Right cardiac atrium (tissue), 5 donors: ENCODE results near the gene SERPINF2. TPM values are rescaled to one million over a fixed set of nuclear protein-coding genes. Genes with fewer than 3 reads are reported as not detected.
"Not testable (repeated sequence)": the region's sequence is repeated elsewhere in the genome, so short reads cannot be mapped to it uniquely, and the experiment has no call there.

Experiments
- ATAC-seq, 2 donors: fragments of 200-7000 bp; cut with Tn5 transposase; one replicate each; pipeline versions ENCODE4 v1.8.0 to v1.9.1; 2020; ENCODE audit warnings: moderate library complexity in 2 of 2, mild to moderate bottlenecking in 1 of 2
- DNase-seq, 3 donors: peaks; one replicate each; pipeline ENCODE4 v3.0.0-alpha.2; 2020
- H3K27ac ChIP-seq: one replicate; pipeline ENCODE4 v1.5.1; 2013; ENCODE audit warnings: mild to moderate bottlenecking, low read length, control low read depth, moderate library complexity
- H3K27me3 ChIP-seq: one replicate; pipeline ENCODE4 v1.6.1; 2013; ENCODE audit not compliant: control insufficient read depth, insufficient read depth
- H3K4me1 ChIP-seq: one replicate; pipeline ENCODE4 v1.6.1; 2013; ENCODE audit warnings: low read length; ENCODE audit not compliant: control insufficient read depth, insufficient read depth
- H3K4me3 ChIP-seq: one replicate; pipeline ENCODE4 v1.5.1; 2013; ENCODE audit warnings: low read length, control low read depth
- H3K9me3 ChIP-seq: one replicate; pipeline ENCODE4 v1.6.1; 2013; ENCODE audit warnings: low read length; ENCODE audit not compliant: control insufficient read depth
- WGBS: extraction: QIAGEN DNeasy Blood & Tissue Kit; methylation state at CpG from one replicate; pipeline ENCODE4 v1.1.7; 2013; 5-methylcytosine and 5-hydroxymethylcytosine counted together
- intact Hi-C, 4 donors: fragments of 100-400 bp; cut with DNase I; formaldehyde crosslinking; loops; one replicate each; pipeline versions ENCODE4 v1.11.0 to v1.14.0; 2022 to 2023
- polyA plus RNA-seq: library from polyadenylated mRNA; stranded (reverse); fragments of 200-250 nt; gene quantifications from one replicate; pipeline ENCODE4 v1.2.3, GENCODE V29; 2013
- total RNA-seq, 4 donors: library from RNA; stranded (reverse); fragmentation: NEBNext Ultra II Directional; extraction: Animal tissue kit (Norgen Biotek cat#: 25700); gene quantifications; one replicate each; pipeline ENCODE4 v1.2.1, GENCODE V29; 2021
- donor health status: healthy with polysubstance abuse.
- donor health status: DM: no; HTN: yes; CAD: no.
- donor health status: DM: no; HTN: no; CAD: no.
- donor health status: DM: no; HTN: yes; CAD: no; lungs with severe emphysema.
- donor health status: DM: yes; HTN: yes; CAD: no.

Gene SERPINF2
- total and polyA plus RNA-seq, 5 donors = 0.45 to 2.1 (median 1.1) TPM

DNA sequence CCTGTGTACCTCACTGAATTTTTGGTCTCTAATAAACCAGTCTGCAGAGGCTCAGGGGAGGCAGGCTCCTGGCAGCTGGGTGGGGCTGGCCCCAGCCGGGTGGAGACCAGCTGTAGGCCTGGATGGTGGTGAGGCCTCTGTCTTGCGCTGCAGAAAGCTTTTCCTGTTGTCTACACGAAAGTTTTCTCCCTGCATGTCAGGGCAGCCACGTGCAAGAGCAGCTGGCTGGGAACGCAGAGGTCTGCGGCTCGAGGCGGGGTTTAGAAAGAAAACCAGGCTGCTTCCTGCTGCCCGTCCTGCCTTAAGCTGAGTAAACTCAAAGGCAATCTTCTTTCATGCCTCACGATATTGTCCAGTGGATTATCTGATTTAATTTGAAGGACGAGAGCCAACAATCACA, 21.6 kb downstream of the SERPINF2 start:
- peak overlapping the region; percentile 38 for H3K27ac ChIP-seq
- WGBS = 22% methylated on average over 11 of the region's 11 CpGs
- no peak overlapping the region for H3K4me3 ChIP-seq
- intact Hi-C loops = no loop called here
- H3K9me3 ChIP-seq = no peaks in the 10 kb centered on the region
- H3K27me3 ChIP-seq = no peaks in the 10 kb centered on the region
- DNase-seq = peak; percentile 82 to 89 (median 88)
- peak; percentile 67 to 85 for ATAC-seq
- peaks cover 3% of the 10 kb centered on the region for H3K4me1 ChIP-seq

DNA sequence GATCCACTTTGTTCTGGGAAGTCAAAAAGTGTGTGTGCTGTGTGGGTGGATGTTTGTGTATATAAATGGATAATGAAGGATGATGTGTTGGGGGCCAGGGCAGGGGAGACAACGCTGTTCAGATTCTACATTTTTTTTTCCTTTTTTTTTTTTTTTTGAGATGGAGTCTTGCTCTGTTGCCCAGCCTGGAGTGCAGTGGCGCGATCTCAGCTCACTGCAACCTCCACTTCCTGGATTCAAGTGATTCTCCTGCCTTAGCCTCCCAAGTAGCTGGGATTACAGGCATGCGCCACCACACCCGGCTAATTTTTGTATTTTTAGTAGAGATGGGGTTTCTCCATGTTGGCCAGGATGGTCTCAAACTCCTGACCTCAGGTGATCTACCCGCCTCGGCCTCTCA, 22.0 kb downstream of the SERPINF2 start:
- intact Hi-C loops, H3K4me3 ChIP-seq, ATAC-seq: not testable (repeated sequence)

DNA sequence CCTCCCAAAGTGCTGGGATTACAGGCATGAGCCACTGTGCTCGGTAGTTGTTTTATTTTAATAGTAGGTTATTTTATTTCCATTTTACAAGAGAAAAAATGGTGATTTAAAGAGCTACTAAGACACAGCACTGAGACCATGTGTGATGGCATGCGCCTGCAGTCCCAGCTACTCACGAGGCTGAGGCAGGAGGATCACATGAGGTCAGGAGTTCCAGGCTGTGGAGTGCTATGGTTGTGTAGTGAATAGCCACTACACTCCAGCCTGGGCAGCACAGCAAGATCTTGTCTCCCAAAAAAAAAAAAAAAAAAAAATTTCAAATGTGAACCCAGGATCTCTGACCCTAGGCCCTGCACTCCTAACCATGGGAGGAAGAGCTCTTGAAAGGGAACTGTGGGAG, 22.9 kb downstream of the SERPINF2 start:
- WGBS = 90% methylated on average over 3 of the region's 3 CpGs
- Histone ChIP-seq H3K9me3 (no peaks in the 10 kb centered on the region), H3K27me3 (no peaks in the 10 kb centered on the region), H3K27ac (no peak overlapping the region), H3K4me3 (no peak overlapping the region), H3K4me1 (peaks cover 3% of the 10 kb centered on the region)
- intact Hi-C loops = no loop called here
- DNase-seq = no peak
- ATAC-seq = no peak

More for the DNA sequence above, 22.0 kb downstream of the SERPINF2 start:
- H3K4me1 ChIP-seq, H3K9me3 ChIP-seq, DNase-seq, H3K27me3 ChIP-seq: not testable (repeated sequence)
- H3K27ac ChIP-seq = peak overlapping the region; percentile 38
- 84% methylated on average over 7 of the region's 7 CpGs for WGBS

DNA sequence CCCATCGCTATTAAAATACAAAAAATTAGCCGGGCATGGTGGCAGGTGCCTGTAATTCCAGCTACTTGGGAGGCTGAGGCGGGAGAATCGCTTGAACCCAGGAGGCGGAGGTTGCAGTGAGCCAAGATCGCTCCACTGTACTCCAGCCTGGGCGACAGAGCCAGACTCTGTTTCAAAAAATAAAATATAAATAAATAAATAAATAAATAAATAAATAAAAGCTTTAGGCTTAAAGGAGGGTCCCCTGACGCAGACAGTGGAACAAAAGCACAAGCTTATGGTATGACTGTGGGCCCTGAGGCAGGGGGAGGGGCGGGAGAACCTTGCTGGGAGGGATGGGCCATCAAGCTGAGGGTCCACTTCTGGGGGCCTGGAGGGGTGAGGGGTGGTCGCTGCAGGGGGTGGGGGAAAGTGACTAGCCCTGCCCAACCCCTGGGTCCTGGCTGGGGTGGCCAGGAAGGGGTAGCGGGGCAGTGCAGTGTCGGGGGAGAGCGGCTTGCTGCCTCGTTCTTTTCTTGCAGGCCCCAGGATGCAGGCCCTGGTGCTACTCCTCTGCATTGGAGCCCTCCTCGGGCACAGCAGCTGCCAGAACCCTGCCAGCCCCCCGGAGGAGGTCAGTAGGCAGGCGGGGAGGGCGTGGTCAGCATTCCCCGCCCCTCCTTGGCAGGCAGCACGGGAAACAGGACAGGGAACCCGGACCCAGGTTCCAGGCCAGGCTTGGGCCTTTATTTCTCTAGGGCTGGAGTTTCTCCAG, 23.9 kb downstream of the SERPINF2 start:
- H3K27me3 ChIP-seq = no peaks in the 10 kb centered on the region
- no peaks in the 10 kb centered on the region for H3K9me3 ChIP-seq
- no peak overlapping the region for H3K4me3 ChIP-seq
- intact Hi-C loops = no loop called here
- DNase-seq (peak; percentile 73 to 90 (median 87)), ATAC-seq (peak in 1 of 2 donors; percentile 14)
- peaks cover 3% of the 10 kb centered on the region for H3K4me1 ChIP-seq
- H3K27ac ChIP-seq = no peak overlapping the region
- WGBS = 69% methylated on average over 21 of the region's 21 CpGs

DNA sequence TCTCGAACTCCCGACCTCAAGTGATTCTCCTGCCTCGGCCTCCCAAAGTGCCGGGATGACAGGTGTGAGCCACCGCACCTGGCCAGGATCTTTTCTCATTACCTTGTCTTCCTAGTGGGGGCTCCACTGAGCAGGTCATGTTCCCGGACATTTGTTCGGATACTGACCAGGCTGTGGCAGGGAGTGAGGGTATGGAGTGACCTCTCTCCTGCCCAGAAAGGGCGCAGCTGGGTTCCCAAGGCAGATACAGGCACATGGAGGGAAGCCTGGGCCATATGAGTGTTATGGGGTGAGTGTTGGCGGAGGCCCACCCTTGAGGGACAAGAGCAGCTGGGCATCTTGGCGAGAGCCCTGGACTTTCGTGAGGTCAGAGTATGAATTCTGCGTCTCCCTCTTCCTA, 24.7 kb downstream of the SERPINF2 start:
- no peaks in the 10 kb centered on the region for H3K9me3 ChIP-seq
- no peaks in the 10 kb centered on the region for H3K27me3 ChIP-seq
- ATAC-seq (no peak), DNase-seq (no peak)
- intact Hi-C loops = no loop called here
- 89% methylated on average over 12 of the region's 12 CpGs for WGBS
- H3K4me3 ChIP-seq = no peak overlapping the region
- no peak overlapping the region for H3K27ac ChIP-seq
- H3K4me1 ChIP-seq = peaks cover 3% of the 10 kb centered on the region

DNA sequence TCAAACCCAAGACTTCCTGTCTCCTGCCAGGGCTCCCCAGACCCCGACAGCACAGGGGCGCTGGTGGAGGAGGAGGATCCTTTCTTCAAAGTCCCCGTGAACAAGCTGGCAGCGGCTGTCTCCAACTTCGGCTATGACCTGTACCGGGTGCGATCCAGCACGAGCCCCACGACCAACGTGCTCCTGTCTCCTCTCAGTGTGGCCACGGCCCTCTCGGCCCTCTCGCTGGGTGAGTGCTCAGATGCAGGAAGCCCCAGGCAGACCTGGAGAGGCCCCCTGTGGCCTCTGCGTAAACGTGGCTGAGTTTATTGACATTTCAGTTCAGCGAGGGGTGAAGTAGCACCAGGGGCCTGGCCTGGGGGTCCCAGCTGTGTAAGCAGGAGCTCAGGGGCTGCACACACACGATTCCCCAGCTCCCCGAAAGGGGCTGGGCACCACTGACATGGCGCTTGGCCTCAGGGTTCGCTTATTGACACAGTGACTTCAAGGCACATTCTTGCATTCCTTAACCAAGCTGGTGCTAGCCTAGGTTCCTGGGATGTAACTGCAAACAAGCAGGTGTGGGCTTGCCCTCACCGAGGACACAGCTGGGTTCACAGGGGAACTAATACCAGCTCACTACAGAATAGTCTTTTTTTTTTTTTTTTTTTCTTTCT, 27.3 kb downstream of the SERPINF2 start:
- no peak for DNase-seq
- ATAC-seq = no peak
- no peak overlapping the region for H3K27ac ChIP-seq
- H3K9me3 ChIP-seq = no peaks in the 10 kb centered on the region
- 41% methylated on average over 21 of the region's 21 CpGs for WGBS
- H3K27me3 ChIP-seq = no peaks in the 10 kb centered on the region
- no peaks in the 10 kb centered on the region for H3K4me1 ChIP-seq
- intact Hi-C loops = no loop called here
- H3K4me3 ChIP-seq = no peak overlapping the region

DNA sequence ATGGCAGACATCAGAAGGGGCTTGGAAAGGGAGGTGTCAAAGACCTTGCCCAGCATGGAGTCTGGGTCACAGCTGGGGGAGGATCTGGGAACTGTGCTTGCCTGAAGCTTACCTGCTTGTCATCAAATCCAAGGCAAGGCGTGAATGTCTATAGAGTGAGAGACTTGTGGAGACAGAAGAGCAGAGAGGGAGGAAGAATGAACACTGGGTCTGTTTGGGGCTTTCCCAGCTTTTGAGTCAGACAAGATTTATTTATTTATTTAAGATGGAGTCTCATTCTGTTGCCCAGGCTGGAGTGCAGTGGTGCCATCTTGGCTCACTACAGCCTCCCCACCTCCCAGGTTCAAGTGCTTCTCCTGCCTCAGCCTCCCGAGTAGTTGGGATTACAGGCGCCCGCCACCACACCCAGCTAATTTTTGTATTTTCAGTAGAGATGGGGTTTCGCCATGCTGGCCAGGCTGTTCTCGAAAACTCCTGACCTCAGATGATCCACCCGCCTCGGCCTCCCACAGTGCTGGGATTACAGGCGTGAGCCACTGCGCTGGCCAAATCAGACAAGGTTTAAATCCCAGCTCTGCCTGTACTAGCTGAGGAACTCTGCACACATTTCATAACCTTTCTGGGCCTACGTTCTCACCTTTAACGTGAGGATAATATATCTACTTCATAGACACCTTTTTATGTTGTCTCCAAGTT, 30.5 kb downstream of the SERPINF2 start:
- H3K27me3 ChIP-seq, H3K9me3 ChIP-seq, H3K4me3 ChIP-seq, H3K4me1 ChIP-seq, intact Hi-C loops: not testable (repeated sequence)
- 67% methylated on average over 12 of the region's 12 CpGs for WGBS
- H3K27ac ChIP-seq = peak overlapping the region; percentile 30
- ATAC-seq = peak; percentile 58 to 61
- peak in 2 of 3 donors; percentile 63 to 71 for DNase-seq

DNA sequence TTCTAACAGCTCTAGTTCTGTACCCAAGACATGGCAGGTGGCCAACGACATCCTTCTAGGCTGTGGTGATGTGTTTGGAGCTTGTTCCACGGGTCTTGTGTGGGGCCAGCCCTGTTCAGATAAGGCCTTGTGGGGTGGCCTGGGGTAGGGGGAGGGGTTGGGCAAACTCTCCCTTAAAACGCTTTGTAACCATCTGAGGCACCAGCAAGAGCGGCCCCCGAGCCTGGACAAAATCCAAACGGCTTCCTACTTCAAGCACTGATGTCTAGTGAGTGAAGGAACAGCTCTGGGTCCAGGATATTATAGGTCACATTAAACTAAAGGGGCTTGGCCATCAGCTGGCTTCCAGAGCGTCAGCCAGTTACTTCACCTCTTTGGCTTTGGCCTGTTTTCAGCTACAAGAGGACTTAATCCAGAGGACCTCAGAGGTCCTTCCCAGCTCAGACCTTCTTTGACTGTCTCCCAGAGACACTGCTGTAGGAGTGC, 31.1 kb downstream of the SERPINF2 start:
- peak in 2 of 3 donors; percentile 70 to 85 for DNase-seq
- H3K4me3 ChIP-seq = no peak overlapping the region

DNA sequence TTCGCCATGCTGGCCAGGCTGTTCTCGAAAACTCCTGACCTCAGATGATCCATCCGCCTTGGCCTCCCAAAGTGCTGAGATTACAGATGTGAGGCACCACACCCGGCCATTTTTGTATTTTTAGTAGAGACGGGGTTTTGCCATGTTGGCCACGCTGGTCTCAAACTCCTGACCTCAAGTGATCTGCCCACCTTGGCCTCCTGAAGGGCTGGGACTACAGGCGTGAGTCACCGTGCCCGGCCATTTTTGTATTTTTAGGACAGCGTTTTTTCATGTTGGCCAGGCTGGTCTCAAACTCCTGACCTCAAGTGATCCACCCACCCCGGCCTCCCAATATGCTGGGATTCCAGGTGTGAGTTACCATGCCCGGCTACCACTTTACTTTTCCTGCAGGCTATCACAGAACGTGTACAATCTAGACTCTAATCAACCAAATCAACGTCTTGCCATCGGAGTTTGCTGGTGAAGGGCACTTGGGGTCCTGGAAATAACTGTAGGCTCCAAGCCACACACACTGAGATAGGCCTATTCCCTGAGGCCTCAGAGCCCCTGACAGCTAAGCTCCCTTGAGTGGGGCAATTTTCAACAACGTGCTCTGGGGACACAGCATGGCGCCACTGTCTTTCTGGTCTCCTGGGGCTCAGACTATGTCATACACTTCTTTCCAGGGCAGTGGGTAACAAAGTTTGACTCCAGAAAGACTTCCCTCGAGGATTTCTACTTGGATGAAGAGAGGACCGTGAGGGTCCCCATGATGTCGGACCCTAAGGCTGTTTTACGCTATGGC, 31.9 kb downstream of the SERPINF2 start:
- no peaks in the 10 kb centered on the region for H3K4me1 ChIP-seq
- H3K27me3 ChIP-seq = no peaks in the 10 kb centered on the region
- no peaks in the 10 kb centered on the region for H3K9me3 ChIP-seq
- DNase-seq (peak in 1 of 3 donors; percentile 39), ATAC-seq (no peak)
- peak overlapping the region; percentile 23 for H3K27ac ChIP-seq
- 87% methylated on average over 21 of the region's 21 CpGs for WGBS
- intact Hi-C loops = loop anchor here in 1 of 4 donors (5.0 kb wide), 1 partner anchor 47 kb away; no protein-coding TSS in a partner anchor
- H3K4me3 ChIP-seq = no peak overlapping the region

More for the DNA sequence above, 31.1 kb downstream of the SERPINF2 start:
- ATAC-seq = peak; percentile 47 to 64
- Histone ChIP-seq H3K4me1 (no peaks in the 10 kb centered on the region), H3K27ac (peak overlapping the region; percentile 28), H3K9me3 (no peaks in the 10 kb centered on the region), H3K27me3 (no peaks in the 10 kb centered on the region)
- intact Hi-C loops = no loop called here
- 23% methylated on average over 7 of the region's 7 CpGs for WGBS

DNA sequence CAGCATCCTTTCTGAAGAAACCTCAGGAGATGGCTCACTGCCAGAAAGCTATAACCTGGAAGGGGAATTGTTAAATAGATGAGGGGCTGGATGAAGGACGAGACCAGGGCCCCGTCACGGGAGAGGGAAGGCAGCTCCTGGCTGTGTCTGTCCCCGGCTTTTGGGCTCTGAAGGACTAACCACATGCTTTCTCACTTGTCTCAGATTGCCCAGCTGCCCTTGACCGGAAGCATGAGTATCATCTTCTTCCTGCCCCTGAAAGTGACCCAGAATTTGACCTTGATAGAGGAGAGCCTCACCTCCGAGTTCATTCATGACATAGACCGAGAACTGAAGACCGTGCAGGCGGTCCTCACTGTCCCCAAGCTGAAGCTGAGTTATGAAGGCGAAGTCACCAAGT, 33.7 kb downstream of the SERPINF2 start:
- H3K4me3 ChIP-seq = no peak overlapping the region
- no peaks in the 10 kb centered on the region for H3K9me3 ChIP-seq
- intact Hi-C loops = loop anchor here in 1 of 4 donors (5.0 kb wide), 1 partner anchor 49 kb away; no protein-coding TSS in a partner anchor
- DNase-seq (peak in 2 of 3 donors; percentile 2 to 4), ATAC-seq (no peak)
- H3K4me1 ChIP-seq = peaks cover 4% of the 10 kb centered on the region
- no peak overlapping the region for H3K27ac ChIP-seq
- H3K27me3 ChIP-seq = no peaks in the 10 kb centered on the region
- WGBS = 90% methylated on average over 10 of the region's 10 CpGs
